CD4-positive, alpha-beta T cell (primary cell): ENCODE results near the gene UBE2D3. TPM values are rescaled to one million over a fixed set of nuclear protein-coding genes. Genes with fewer than 3 reads are reported as not detected.

Experiments used
- ATAC-seq: fragments of 200-7000 bp; cut with Tn5 transposase; one replicate; pipeline ENCODE4 v1.10.0; 2022; ENCODE audit warnings: mild to moderate bottlenecking; ENCODE audit not compliant: poor library complexity
- CTCF ChIA-PET: fragments of 350-600 bp; sonication (Branson Sonifier 250); formaldehyde crosslinking; loops from one replicate; lab custom pipeline; 2021; ENCODE audit warnings: antibody characterized with exemption, inconsistent platforms; lab: Charles Lee
- POLR2A ChIA-PET: fragments of 350-600 bp; sonication (Branson Sonifier 250); formaldehyde crosslinking; loops from one replicate; lab custom pipeline; 2021; ENCODE audit warnings: antibody characterized with exemption, inconsistent platforms; lab: Charles Lee
- DNase-seq, 14 experiments: peaks; one replicate each; pipeline ENCODE4 v3.0.0-alpha.2; 2013 to 2020; ENCODE audit warnings: mixed read lengths in 2 of 14
- H3K27ac ChIP-seq, 2 donors: one replicate each; pipeline versions ENCODE4 v1.5.1 to v1.7.0; 2013; ENCODE audit warnings: low read length in 2 of 2, low read depth in 1 of 2, mild to moderate bottlenecking in 1 of 2
- H3K27me3 ChIP-seq, 2 experiments: 1 replicate in 1 of 2; 2 replicates in 1 of 2; pipeline versions ENCODE4 v1.6.1 to v1.7.0; 2013; ENCODE audit warnings: low read length in 2 of 2, control low read depth in 1 of 2, mild to moderate bottlenecking in 1 of 2, moderate library complexity in 1 of 2; ENCODE audit not compliant: insufficient read depth in 2 of 2, control insufficient read depth in 1 of 2
- H3K36me3 ChIP-seq: one replicate; pipeline ENCODE4 v1.6.1; 2013; ENCODE audit warnings: low read length, control low read depth; ENCODE audit not compliant: insufficient read depth
- H3K4me1 ChIP-seq: one replicate; pipeline ENCODE4 v1.6.1; 2013; ENCODE audit warnings: low read length, control low read depth; ENCODE audit not compliant: insufficient read depth
- H3K4me3 ChIP-seq: one replicate; pipeline ENCODE4 v1.5.1; 2013; ENCODE audit warnings: mild to moderate bottlenecking, low read length, moderate library complexity
- H3K9me3 ChIP-seq, 2 experiments: 1 replicate in 1 of 2; 2 replicates in 1 of 2; pipeline versions ENCODE4 v1.6.1 to v1.7.0; 2013; ENCODE audit warnings: low read length in 2 of 2, mild to moderate bottlenecking in 2 of 2, control low read depth in 1 of 2, moderate library complexity in 1 of 2; ENCODE audit not compliant: control insufficient read depth in 1 of 2, insufficient read depth in 1 of 2
- H3K27ac Mint-ChIP-seq: one replicate; pipeline ENCODE4 v1.8.0; 2020; ENCODE audit warnings: mixed read lengths
- H3K27me3 Mint-ChIP-seq: one replicate; pipeline ENCODE4 v1.8.0; 2021; ENCODE audit warnings: mixed read lengths
- H3K36me3 Mint-ChIP-seq: one replicate; pipeline ENCODE4 v1.8.0; 2021; ENCODE audit warnings: low read depth, mixed read lengths
- H3K4me1 Mint-ChIP-seq: one replicate; pipeline ENCODE4 v1.8.0; 2021; ENCODE audit warnings: low read depth, mixed read lengths
- H3K4me3 Mint-ChIP-seq: one replicate; pipeline ENCODE4 v1.8.0; 2020; ENCODE audit warnings: mild to moderate bottlenecking, mixed read lengths
- H3K9me3 Mint-ChIP-seq: one replicate; pipeline ENCODE4 v1.8.0; 2020; ENCODE audit warnings: mixed read lengths
- intact Hi-C, 2 experiments: fragments of 100-400 bp; cut with DNase I in 1 of 2; cut with micrococcal nuclease in 1 of 2; formaldehyde crosslinking; loops; one replicate each; pipeline versions ENCODE4 v1.15.1 to v1.9.0; 2023 to 2025; cut with DNase I, micrococcal nuclease
- total RNA-seq, 174 experiments: library from RNA in 2 of 174; stranded (reverse) in 2 of 174; gene quantifications; one replicate each; pipeline ENCODE4 v1.2.3 and lab custom pipeline; 2021 to 2026
- TF ChIP-seq, protein P1 (sequence below): fragments of 200-600 bp; IDR thresholded peaks from one replicate; pipeline ENCODE4 v1.8.0; 2022; ENCODE audit warnings: antibody characterized with exemption, mild to moderate bottlenecking

The UBE2D3 gene
- total RNA-seq, 2 experiments from 2014 or later: 659 to 719 TPM

DNA sequence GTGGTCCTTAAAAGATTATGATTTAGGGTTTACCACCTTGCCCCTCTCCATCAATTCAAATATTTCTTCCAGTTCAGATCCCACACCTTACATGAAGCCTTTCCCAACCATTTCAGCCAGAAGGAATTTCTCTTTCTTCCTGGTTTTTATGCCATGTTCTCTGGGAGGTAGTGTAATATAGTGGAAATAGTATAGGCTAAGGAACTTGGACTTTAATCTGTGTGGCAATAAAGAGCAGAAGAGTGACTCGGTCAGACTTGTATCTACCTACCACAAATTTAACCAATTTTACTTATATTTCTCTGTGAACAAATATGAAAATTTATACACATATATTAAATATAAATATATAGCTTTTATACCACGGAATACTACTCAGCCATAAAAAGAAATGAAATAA is 23.0 kb upstream of the UBE2D3 start:
- no peak for DNase-seq
- ChIA-PET CTCF (interaction anchor here (0.6 to 1.5 kb wide), 2 partner anchors 13 to 55 kb away, joined by 3 read pairs; no protein-coding TSS in a partner anchor), POLR2A (interaction anchor here (0.9 kb wide), 1 partner anchor 19 kb away, joined by 3 read pairs; no protein-coding TSS in a partner anchor)
- Mint-ChIP-seq H3K36me3 (no peaks in the 10 kb centered on the region), H3K27ac (no peak overlapping the region), H3K9me3 (no peaks in the 10 kb centered on the region), H3K4me1 (no peaks in the 10 kb centered on the region), H3K27me3 (no peaks in the 10 kb centered on the region), H3K4me3 (no peak overlapping the region)
- Histone ChIP-seq H3K27ac (no peak overlapping the region), H3K27me3 (no peaks in the 10 kb centered on the region), H3K9me3 (no peaks in the 10 kb centered on the region), H3K36me3 (no peaks in the 10 kb centered on the region), H3K4me1 (no peaks in the 10 kb centered on the region), H3K4me3 (no peak overlapping the region)
- TF ChIP-seq, protein P1, sequence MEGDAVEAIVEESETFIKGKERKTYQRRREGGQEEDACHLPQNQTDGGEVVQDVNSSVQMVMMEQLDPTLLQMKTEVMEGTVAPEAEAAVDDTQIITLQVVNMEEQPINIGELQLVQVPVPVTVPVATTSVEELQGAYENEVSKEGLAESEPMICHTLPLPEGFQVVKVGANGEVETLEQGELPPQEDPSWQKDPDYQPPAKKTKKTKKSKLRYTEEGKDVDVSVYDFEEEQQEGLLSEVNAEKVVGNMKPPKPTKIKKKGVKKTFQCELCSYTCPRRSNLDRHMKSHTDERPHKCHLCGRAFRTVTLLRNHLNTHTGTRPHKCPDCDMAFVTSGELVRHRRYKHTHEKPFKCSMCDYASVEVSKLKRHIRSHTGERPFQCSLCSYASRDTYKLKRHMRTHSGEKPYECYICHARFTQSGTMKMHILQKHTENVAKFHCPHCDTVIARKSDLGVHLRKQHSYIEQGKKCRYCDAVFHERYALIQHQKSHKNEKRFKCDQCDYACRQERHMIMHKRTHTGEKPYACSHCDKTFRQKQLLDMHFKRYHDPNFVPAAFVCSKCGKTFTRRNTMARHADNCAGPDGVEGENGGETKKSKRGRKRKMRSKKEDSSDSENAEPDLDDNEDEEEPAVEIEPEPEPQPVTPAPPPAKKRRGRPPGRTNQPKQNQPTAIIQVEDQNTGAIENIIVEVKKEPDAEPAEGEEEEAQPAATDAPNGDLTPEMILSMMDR: no peak
- ATAC-seq: no peak
- intact Hi-C loops: no loop called here

DNA sequence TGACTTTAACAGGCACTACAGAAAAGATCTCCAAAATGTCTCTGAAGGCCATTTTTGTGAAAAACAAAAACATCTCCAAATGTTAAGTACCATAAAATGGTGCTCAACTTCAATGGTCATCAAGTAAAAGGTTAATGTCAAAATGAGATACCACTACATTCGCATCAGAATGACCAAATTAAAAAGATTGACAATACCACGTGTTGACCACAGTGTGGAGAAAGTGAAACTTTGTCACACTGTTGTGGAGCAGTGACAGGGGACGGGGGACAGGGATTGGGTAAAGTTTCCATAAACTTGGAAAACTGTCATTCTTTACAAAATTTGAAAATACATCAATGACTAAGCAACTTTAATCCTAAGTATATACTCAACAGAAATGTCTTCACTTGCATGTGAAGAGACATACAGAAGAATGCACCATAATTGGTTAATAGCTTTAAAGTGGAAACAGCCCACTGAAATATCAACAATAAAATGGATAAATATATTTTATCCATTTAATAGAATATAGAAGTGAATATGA is 22.3 kb upstream of the UBE2D3 start:
- Mint-ChIP-seq H3K9me3 (no peaks in the 10 kb centered on the region), H3K27me3 (no peaks in the 10 kb centered on the region), H3K4me3 (no peak overlapping the region), H3K36me3 (no peaks in the 10 kb centered on the region), H3K27ac (no peak overlapping the region), H3K4me1 (no peaks in the 10 kb centered on the region)
- ChIA-PET CTCF (interaction anchor here (0.5 to 1.5 kb wide), 2 partner anchors 12 to 419 kb away, joined by 3 read pairs; no protein-coding TSS in a partner anchor), POLR2A (interaction anchor here (0.6 kb wide), 1 partner anchor 22 kb away, joined by 3 read pairs; no protein-coding TSS in a partner anchor)
- H3K27ac ChIP-seq: no peak overlapping the region
- H3K27me3 ChIP-seq: no peaks in the 10 kb centered on the region
- DNase-seq (no peak), ATAC-seq (no peak)
- TF ChIP-seq, protein P1: no peak
- H3K4me3 ChIP-seq: no peak overlapping the region
- no peaks in the 10 kb centered on the region for H3K36me3 ChIP-seq
- no peaks in the 10 kb centered on the region for H3K4me1 ChIP-seq
- no peaks in the 10 kb centered on the region for H3K9me3 ChIP-seq
- intact Hi-C loops: no loop called here

DNA sequence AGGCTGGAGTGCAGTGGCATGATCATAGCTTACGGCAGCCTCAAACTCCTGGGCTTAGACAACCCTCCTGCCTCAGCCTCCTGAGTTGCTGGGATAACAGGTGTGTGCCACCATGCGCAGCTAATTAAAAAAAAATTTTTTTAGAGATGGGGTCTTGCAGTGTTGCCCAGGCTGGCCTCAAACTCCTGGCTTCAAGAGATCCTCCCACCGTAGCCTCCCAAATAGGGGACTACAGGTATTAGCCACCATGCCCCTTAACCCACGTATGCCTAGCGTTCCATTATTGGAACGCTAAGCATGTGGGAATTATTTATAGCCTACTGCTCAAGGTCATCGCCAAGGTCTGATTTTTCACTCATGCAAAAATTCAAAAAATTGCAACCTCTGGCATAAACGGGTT is 20.3 kb upstream of the UBE2D3 start:
- TF ChIP-seq, protein P1: no peak
- ATAC-seq: no peak
- Mint-ChIP-seq H3K9me3 (no peaks in the 10 kb centered on the region), H3K27me3 (no peaks in the 10 kb centered on the region), H3K4me3 (no peak overlapping the region), H3K36me3 (no peaks in the 10 kb centered on the region), H3K27ac (no peak overlapping the region), H3K4me1 (no peaks in the 10 kb centered on the region)
- Histone ChIP-seq H3K27me3 (no peaks in the 10 kb centered on the region), H3K27ac (no peak overlapping the region), H3K4me1 (no peaks in the 10 kb centered on the region), H3K4me3 (no peak overlapping the region), H3K9me3 (no peaks in the 10 kb centered on the region), H3K36me3 (no peaks in the 10 kb centered on the region)
- POLR2A ChIA-PET: no interaction called here
- no peak for DNase-seq
- CTCF ChIA-PET: no interaction called here
- intact Hi-C loops: no loop called here
